Measurements from ENCODE around the gene ATP6V1E1. TPM values are rescaled to one million over a fixed set of nuclear protein-coding genes. Genes with fewer than 3 reads are reported as not detected.

The ATP6V1E1 gene
- polyA plus RNA-seq, 3 donors, result 114 to 147 (median 144) TPM

GRCh38 chr22:17581056-17581455, 47.5 kb downstream of the ATP6V1E1 start:
- 83% methylated on average over 17 of the region's 21 CpGs for WGBS (ENCODE audit: insufficient coverage)
- Mint-ChIP-seq H3K9me3 (peaks cover 0 to 2% (median 0%) of the 10 kb centered on the region in 7 donors), H3K4me3 (no peak overlapping the region)

DNA sequence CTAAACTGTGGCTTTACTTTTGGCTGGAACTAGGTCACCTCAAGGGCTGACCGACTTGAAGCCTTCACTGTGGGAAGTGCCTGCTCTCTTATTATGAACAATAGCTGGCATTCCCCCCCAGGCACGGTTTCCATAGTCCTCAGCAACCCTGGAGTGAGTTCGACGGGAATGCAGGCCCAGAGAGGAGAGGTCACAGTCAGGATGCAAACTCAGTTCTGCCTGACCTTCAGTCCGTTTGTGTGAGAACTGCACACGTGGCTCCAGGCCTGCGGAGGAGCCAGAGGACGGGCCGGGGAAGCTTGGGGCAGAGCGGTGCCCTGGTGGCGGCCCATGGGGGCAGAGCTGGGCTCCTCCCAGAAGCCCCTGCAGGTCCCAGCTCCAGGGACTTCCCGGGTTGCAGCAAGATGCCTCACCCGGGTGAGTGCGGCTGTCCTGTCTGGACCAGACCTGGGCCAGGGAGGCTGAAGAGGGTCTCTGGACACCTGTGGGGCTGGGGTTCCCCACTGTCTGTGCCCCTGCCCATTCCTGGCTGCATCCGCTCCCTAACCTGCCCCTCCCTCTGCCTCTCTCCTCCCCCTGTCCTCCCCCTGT, 48.0 kb downstream of the ATP6V1E1 start:
- H3K4me2 ChIP-seq (replicated peaks; ENCODE audit: extremely low read depth, low read length, poor library complexity, severe bottlenecking), result no peak overlapping the region
- no peaks in the 10 kb centered on the region for H3K36me3 ChIP-seq (replicated peaks in 1 of 2; ENCODE audit: control insufficient read depth in 1 of 2, insufficient read depth in 2 of 2, low read length in 2 of 2)
- no peaks in the 10 kb centered on the region for H3K9me3 ChIP-seq (replicated peaks in 1 of 2; ENCODE audit: control insufficient read depth in 1 of 2, insufficient read depth in 1 of 2, low read length in 2 of 2)
- TF ChIP-seq, protein P1, sequence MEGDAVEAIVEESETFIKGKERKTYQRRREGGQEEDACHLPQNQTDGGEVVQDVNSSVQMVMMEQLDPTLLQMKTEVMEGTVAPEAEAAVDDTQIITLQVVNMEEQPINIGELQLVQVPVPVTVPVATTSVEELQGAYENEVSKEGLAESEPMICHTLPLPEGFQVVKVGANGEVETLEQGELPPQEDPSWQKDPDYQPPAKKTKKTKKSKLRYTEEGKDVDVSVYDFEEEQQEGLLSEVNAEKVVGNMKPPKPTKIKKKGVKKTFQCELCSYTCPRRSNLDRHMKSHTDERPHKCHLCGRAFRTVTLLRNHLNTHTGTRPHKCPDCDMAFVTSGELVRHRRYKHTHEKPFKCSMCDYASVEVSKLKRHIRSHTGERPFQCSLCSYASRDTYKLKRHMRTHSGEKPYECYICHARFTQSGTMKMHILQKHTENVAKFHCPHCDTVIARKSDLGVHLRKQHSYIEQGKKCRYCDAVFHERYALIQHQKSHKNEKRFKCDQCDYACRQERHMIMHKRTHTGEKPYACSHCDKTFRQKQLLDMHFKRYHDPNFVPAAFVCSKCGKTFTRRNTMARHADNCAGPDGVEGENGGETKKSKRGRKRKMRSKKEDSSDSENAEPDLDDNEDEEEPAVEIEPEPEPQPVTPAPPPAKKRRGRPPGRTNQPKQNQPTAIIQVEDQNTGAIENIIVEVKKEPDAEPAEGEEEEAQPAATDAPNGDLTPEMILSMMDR (IDR thresholded peaks at IDR 0.05), result no peak
- H3K4me3 ChIP-seq (replicated peaks in 1 of 3; ENCODE audit: low read depth in 2 of 3, low read length in 3 of 3), result no peak overlapping the region
- no peak overlapping the region for H2AFZ ChIP-seq (ENCODE audit: insufficient read depth, low read depth, low read length, poor library complexity, severe bottlenecking)
- H3K27ac ChIP-seq (ENCODE audit: low read depth in 1 of 2, low read length in 2 of 2), result no peak overlapping the region
- peaks cover 0 to 2% (median 0%) of the 10 kb centered on the region in 7 donors for H3K9me3 Mint-ChIP-seq
- H3K27me3 Mint-ChIP-seq (ENCODE audit: low read depth in 3 of 3), result peaks cover 0 to 10% (median 3%) of the 10 kb centered on the region in 3 donors
- H3K27ac Mint-ChIP-seq, result no peak overlapping the region
- H4K20me1 ChIP-seq (ENCODE audit: insufficient read depth, low read length), result no peaks in the 10 kb centered on the region
- H3K27me3 ChIP-seq (ENCODE audit: control insufficient read depth in 2 of 2, insufficient read depth in 2 of 2, low read length in 2 of 2), result no peaks in the 10 kb centered on the region
- 92% methylated on average over 14 of the region's 15 CpGs for WGBS (ENCODE audit: insufficient coverage)
- no peak overlapping the region for H3K9ac ChIP-seq (ENCODE audit: insufficient read depth, low read length, poor library complexity, severe bottlenecking)
- H3K4me3 Mint-ChIP-seq, result no peak overlapping the region
- intact Hi-C loops (cut with micrococcal nuclease), result no loop called here
- H3K36me3 Mint-ChIP-seq, result no peaks in the 10 kb centered on the region
- no peaks in the 10 kb centered on the region for H3K4me1 ChIP-seq (ENCODE audit: control insufficient read depth in 1 of 2, insufficient read depth in 2 of 2, low read length in 2 of 2)
- no peaks in the 10 kb centered on the region for H3K79me2 ChIP-seq (ENCODE audit: insufficient read depth, low read length)
- no peaks in the 10 kb centered on the region for H3K4me1 Mint-ChIP-seq
- DNase-seq, result no peak

More at GRCh38 chr22:17581056-17581455, 47.5 kb downstream of the ATP6V1E1 start:
- Histone ChIP-seq H3K79me2 (ENCODE audit: insufficient read depth, low read length) (no peaks in the 10 kb centered on the region), H3K27ac (ENCODE audit: low read depth in 1 of 2, low read length in 2 of 2) (no peak overlapping the region), H3K4me3 (replicated peaks in 1 of 3; ENCODE audit: low read depth in 2 of 3, low read length in 3 of 3) (no peak overlapping the region), H3K9me3 (replicated peaks in 1 of 2; ENCODE audit: control insufficient read depth in 1 of 2, insufficient read depth in 1 of 2, low read length in 2 of 2) (no peaks in the 10 kb centered on the region), H3K9ac (ENCODE audit: insufficient read depth, low read length, poor library complexity, severe bottlenecking) (no peak overlapping the region), H3K4me1 (ENCODE audit: control insufficient read depth in 1 of 2, insufficient read depth in 2 of 2, low read length in 2 of 2) (no peaks in the 10 kb centered on the region), H3K4me2 (replicated peaks; ENCODE audit: extremely low read depth, low read length, poor library complexity, severe bottlenecking) (no peak overlapping the region), H3K36me3 (replicated peaks in 1 of 2; ENCODE audit: control insufficient read depth in 1 of 2, insufficient read depth in 2 of 2, low read length in 2 of 2) (no peaks in the 10 kb centered on the region), H2AFZ (ENCODE audit: insufficient read depth, low read depth, low read length, poor library complexity, severe bottlenecking) (no peak overlapping the region), H4K20me1 (ENCODE audit: insufficient read depth, low read length) (no peaks in the 10 kb centered on the region), H3K27me3 (ENCODE audit: control insufficient read depth in 2 of 2, insufficient read depth in 2 of 2, low read length in 2 of 2) (no peaks in the 10 kb centered on the region)
- no peak overlapping the region for H3K27ac Mint-ChIP-seq
- TF ChIP-seq, protein P1 (IDR thresholded peaks at IDR 0.05), result no peak
- peaks cover 0 to 10% (median 3%) of the 10 kb centered on the region in 3 donors for H3K27me3 Mint-ChIP-seq (ENCODE audit: low read depth in 3 of 3)
- DNase-seq, result no peak
- H3K4me1 Mint-ChIP-seq, result no peaks in the 10 kb centered on the region
- intact Hi-C loops (cut with micrococcal nuclease), result no loop called here
- H3K36me3 Mint-ChIP-seq, result no peaks in the 10 kb centered on the region

All from CD14-positive monocyte (primary cell).